ENCODE measurements around the gene ARHGEF38. TPM values are rescaled to one million over a fixed set of nuclear protein-coding genes. Genes with fewer than 3 reads are reported as not detected.

ARHGEF38 gene, protein sequence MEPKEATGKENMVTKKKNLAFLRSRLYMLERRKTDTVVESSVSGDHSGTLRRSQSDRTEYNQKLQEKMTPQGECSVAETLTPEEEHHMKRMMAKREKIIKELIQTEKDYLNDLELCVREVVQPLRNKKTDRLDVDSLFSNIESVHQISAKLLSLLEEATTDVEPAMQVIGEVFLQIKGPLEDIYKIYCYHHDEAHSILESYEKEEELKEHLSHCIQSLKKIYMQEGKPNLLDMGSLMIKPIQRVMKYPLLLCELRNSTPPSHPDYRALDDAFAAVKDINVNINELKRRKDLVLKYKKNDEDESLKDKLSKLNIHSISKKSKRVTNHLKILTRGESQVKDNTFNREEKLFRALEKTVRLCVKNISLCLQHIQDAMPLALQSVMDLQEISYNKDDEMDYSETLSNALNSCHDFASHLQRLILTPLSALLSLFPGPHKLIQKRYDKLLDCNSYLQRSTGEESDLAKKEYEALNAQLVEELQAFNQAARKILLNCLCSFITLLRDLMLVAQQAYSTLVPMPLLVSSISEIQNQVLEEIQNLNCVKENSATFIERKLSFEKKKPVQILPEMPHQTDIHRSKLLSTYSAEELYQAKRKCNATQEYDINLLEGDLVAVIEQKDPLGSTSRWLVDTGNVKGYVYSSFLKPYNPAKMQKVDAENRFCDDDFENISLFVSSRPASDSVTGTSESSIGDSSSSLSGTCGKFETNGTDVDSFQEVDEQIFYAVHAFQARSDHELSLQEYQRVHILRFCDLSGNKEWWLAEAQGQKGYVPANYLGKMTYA
- total RNA-seq = 0.72 TPM in 1 of 2 replicates, not detected in the other

GRCh38 chr4:105551965-105552746 lies at the start of gene ARHGEF38:
ARHGEF38 (plus strand) TSS chr4:105552620; CDS start chr4:105552766, 146 bp downstream.

DNA sequence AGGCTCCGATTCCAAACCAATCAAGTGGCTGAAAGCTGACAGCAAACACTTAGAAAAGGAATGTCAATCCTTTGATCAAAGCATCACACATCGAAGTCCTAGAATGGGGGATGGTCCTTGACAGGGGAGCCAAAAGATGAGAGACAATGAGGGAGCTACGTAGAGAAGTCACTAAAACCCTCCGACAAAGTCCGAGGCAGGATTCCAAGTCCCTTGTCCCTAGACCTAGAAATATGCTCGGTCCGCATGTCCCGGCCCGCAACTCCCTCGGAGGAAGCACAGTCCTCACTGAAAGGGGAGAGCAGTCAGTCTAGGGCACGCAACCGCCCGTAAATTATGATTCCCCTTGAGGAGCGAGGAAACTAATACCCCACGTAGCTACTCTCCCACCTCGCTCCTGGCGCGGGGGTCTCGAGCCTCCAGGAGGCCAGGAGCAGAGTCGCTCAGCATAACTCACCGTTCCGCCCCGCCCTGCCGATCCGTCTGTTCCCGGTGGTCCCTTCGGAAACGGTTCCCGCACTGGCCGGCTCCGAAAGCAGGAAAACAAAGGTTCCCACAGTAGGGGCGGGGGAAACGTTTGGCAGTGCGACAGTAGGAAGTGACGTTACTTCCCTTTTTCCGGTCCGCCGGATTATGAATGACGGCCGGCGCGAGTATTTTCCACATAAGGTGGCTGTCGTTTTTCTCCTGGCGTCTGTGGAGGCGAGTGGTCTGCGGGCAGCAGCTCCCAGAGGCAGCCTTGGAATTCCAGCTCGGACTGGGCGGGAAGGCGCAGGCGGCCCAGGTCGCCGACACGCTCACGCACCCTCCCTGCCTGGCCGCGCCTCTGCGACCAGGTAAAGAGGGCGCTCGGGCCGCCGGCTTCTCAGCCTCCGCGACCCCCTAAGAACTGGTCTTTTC lies 156.0 kb downstream of the ARHGEF38 start, which contains the start of the genes GSTCD and INTS12:
Gene GSTCD, plus strand, starts transcription at position 604 of the 900 bp plus-strand sequence. CDS start 8,830 bp downstream, outside the sequence.
Gene INTS12, minus strand, starts transcription at position 509 of the 900 bp plus-strand sequence. CDS start 8,684 bp downstream, outside the sequence.

Other genes with a start within 250 kb of the ARHGEF38 start
- gene PPA2, start 78.6 kb upstream of the ARHGEF38 start, total RNA-seq = 115 and 148 TPM in 2 replicates
- 16.9 and 23.0 TPM in 2 replicates for gene INTS12, start 156.1 kb downstream of the ARHGEF38 start, total RNA-seq
- gene GSTCD, start 156.2 kb downstream of the ARHGEF38 start, total RNA-seq = 17.8 and 26.4 TPM in 2 replicates

Data from tracheal epithelial cell (primary cell).